PC-3 (cell line): ENCODE results near the gene SLC25A29.

Source experiments
- CTCF ChIP-seq: fragments of 300-600 bp; sonication (generic); conservative IDR thresholded peaks from 2 replicates; pipeline ENCODE4 v1.5.1; 2017; ENCODE audit warnings: antibody characterized with exemption, low read depth, mild to moderate bottlenecking, low read length
- EZH2 ChIP-seq: fragments of 300-600 bp; sonication (generic); IDR thresholded peaks from one replicate; pipeline ENCODE4 v1.6.1; 2017; ENCODE audit warnings: antibody characterized with exemption, mild to moderate bottlenecking, low read length; ENCODE audit not compliant: unreplicated experiment
- EZH2phosphoT487 ChIP-seq: fragments of 300-600 bp; sonication (generic); IDR thresholded peaks from 2 replicates; pipeline ENCODE4 v1.6.1; 2018; ENCODE audit warnings: mild to moderate bottlenecking, antibody characterized with exemption, low read length, borderline replicate concordance

- TF ChIP-seq CTCF: no peak
- no peak for TF ChIP-seq EZH2phosphoT487
- TF ChIP-seq EZH2: no peak
Measured at GRCh38 chr14:100332797-100333196, 26.6 kb upstream of the SLC25A29 start.
